Measurements from ENCODE around the gene AIPL1. TPM values are rescaled to one million over a fixed set of nuclear protein-coding genes. Genes with fewer than 3 reads are reported as not detected.

AIPL1 gene
- total and polyA plus RNA-seq, 8 donors = not detected

GRCh38 chr17:6470146-6470718 lies 35.3 kb upstream of the AIPL1 start:
- Histone ChIP-seq H3K4me1 (peaks cover 0 to 15% (median 3%) of the 10 kb centered on the region in 4 donors), H3K27me3 (no peaks in the 10 kb centered on the region), H3K9me3 (no peaks in the 10 kb centered on the region), H3K27ac (no peak overlapping the region), H3K4me3 (no peak overlapping the region), H3K36me3 (peaks cover 0 to 45% (median 11%) of the 10 kb centered on the region in 4 donors)
- TF ChIP-seq POLR2AphosphoS5 (IDR thresholded peaks at IDR 0.05) (no peak), EP300 (IDR thresholded peaks at IDR 0.05) (no peak), POLR2A (IDR thresholded peaks at IDR 0.05) (no peak), CTCF (IDR thresholded peaks at IDR 0.05) (no peak)
- intact Hi-C loops (cut with DNase I; ENCODE audit: low total_unique reads) = no loop called here
- 92 to 96% (median 95%) methylated on average over 18 to 24 of the region's 24 CpGs for WGBS, 5 donors
- no peak for DNase-seq

GRCh38 chr17:6468051-6468790 lies 33.3 kb upstream of the AIPL1 start:
- no peak for DNase-seq
- Histone ChIP-seq H3K27me3 (no peaks in the 10 kb centered on the region), H3K36me3 (peaks cover 0 to 61% (median 21%) of the 10 kb centered on the region in 4 donors), H3K9me3 (no peaks in the 10 kb centered on the region), H3K4me1 (peaks cover 0 to 4% (median 2%) of the 10 kb centered on the region in 4 donors), H3K27ac (no peak overlapping the region), H3K4me3 (no peak overlapping the region)
- 81 to 90% (median 89%) methylated on average over 12 to 23 of the region's 23 CpGs for WGBS, 5 donors
- TF ChIP-seq CTCF (IDR thresholded peaks at IDR 0.05) = no peak
- no peak for TF ChIP-seq EP300 (IDR thresholded peaks at IDR 0.05)
- no peak for TF ChIP-seq POLR2AphosphoS5 (IDR thresholded peaks at IDR 0.05)
- no peak for TF ChIP-seq POLR2A (IDR thresholded peaks at IDR 0.05)
- intact Hi-C loops (cut with DNase I; ENCODE audit: low total_unique reads) = no loop called here

- WGBS, 5 donors = 71 to 100% (median 83%) methylated on average over 1 of the region's 1 CpG
- no peaks in the 10 kb centered on the region for H3K4me1 ChIP-seq
- no peak for DNase-seq
- no peak overlapping the region for H3K4me3 ChIP-seq
- no peak for TF ChIP-seq CTCF (IDR thresholded peaks at IDR 0.05)
- no peaks in the 10 kb centered on the region for H3K27me3 ChIP-seq
- H3K27ac ChIP-seq = no peak overlapping the region
- H3K36me3 ChIP-seq = peaks cover 0 to 66% (median 24%) of the 10 kb centered on the region in 4 donors
- H3K9me3 ChIP-seq = no peaks in the 10 kb centered on the region
- intact Hi-C loops (cut with DNase I; ENCODE audit: low total_unique reads) = no loop called here
These were observed 32.6 kb upstream of the AIPL1 start for GRCh38 chr17:6467567-6467966.

- Histone ChIP-seq H3K27ac (no peak overlapping the region), H3K9me3 (no peaks in the 10 kb centered on the region), H3K4me1 (no peaks in the 10 kb centered on the region), H3K4me3 (no peak overlapping the region), H3K36me3 (peaks cover 0 to 72% (median 28%) of the 10 kb centered on the region in 4 donors), H3K27me3 (no peaks in the 10 kb centered on the region)
- TF ChIP-seq EP300 (IDR thresholded peaks at IDR 0.05) (no peak), POLR2AphosphoS5 (IDR thresholded peaks at IDR 0.05) (no peak), POLR2A (IDR thresholded peaks at IDR 0.05) (no peak), CTCF (IDR thresholded peaks at IDR 0.05) (no peak)
- DNase-seq = no peak
- intact Hi-C loops (cut with DNase I; ENCODE audit: low total_unique reads) = no loop called here
- 79 to 88% (median 83%) methylated on average over 19 of the region's 19 CpGs for WGBS, 5 donors
These were observed 30.5 kb upstream of the AIPL1 start for GRCh38 chr17:6465206-6466003.
